ENCODE results near the gene LSM14A. TPM values are rescaled to one million over a fixed set of nuclear protein-coding genes. Genes with fewer than 3 reads are reported as not detected.

Gene LSM14A
- polyA plus RNA-seq, 3 donors: 73.2 to 91.8 (median 82.7) TPM

DNA sequence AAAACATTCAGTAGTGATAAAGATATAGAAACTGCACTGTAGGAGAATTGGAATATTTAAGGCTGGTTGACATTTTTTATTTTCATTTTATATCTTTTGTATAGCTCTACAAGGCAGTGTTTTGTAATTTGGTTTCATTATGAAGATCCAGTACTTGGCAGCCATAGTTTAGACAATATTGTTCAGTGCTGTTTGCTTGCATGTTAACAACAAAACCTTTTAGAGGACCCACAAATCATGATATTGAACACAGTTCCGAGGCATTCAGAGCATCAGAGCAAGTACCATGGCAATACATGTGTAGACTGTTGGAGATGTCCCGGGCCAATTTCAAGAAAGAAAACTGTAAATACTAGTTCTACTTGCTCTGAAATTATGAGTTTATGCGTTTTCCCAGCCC lies 56.5 kb downstream of the LSM14A start:
- 100% methylated on average over 2 of the region's 3 CpGs for WGBS (ENCODE audit: insufficient coverage)
- H3K27ac Mint-ChIP-seq: peak overlapping the region in 1 of 7 donors; percentile 11

DNA sequence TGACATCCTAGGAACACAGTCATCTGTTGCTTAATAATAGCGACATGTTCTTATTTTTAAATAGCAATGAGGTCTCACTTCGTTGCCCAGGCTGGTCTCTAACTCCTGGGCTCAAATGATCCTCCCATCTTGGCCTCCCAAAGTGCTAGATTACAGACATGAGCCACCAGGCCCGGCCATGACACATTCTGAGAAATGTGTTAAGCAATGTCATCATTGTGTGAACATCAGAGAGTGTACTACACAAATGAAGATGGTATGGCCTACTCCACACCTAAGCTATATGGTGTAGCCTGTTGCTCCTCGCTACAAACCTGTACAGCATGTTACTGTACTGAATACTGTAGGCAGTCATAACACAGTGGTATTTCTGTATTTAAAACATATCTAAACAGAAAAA lies 57.4 kb downstream of the LSM14A start:
- peaks cover 49 to 65% of the 10 kb centered on the region in 2 donors for H3K36me3 ChIP-seq (replicated peaks in 1 of 2; ENCODE audit: control insufficient read depth in 1 of 2, insufficient read depth in 2 of 2, low read length in 2 of 2)
- no peaks in the 10 kb centered on the region for H3K27me3 ChIP-seq (ENCODE audit: control insufficient read depth in 2 of 2, insufficient read depth in 2 of 2, low read length in 2 of 2)
- Mint-ChIP-seq H3K9me3 (no peaks in the 10 kb centered on the region), H3K36me3 (peaks cover 52 to 69% of the 10 kb centered on the region in 2 donors), H3K4me1 (peaks cover 8% of the 10 kb centered on the region), H3K27ac (peak overlapping the region in 1 of 7 donors; percentile 47), H3K27me3 (ENCODE audit: low read depth in 3 of 3) (no peaks in the 10 kb centered on the region), H3K4me3 (no peak overlapping the region)
- no peaks in the 10 kb centered on the region for H3K79me2 ChIP-seq (ENCODE audit: insufficient read depth, low read length)
- peaks cover 26% of the 10 kb centered on the region for H4K20me1 ChIP-seq (ENCODE audit: insufficient read depth, low read length)
- intact Hi-C loops (cut with micrococcal nuclease): no loop called here
- TF ChIP-seq, protein P1, sequence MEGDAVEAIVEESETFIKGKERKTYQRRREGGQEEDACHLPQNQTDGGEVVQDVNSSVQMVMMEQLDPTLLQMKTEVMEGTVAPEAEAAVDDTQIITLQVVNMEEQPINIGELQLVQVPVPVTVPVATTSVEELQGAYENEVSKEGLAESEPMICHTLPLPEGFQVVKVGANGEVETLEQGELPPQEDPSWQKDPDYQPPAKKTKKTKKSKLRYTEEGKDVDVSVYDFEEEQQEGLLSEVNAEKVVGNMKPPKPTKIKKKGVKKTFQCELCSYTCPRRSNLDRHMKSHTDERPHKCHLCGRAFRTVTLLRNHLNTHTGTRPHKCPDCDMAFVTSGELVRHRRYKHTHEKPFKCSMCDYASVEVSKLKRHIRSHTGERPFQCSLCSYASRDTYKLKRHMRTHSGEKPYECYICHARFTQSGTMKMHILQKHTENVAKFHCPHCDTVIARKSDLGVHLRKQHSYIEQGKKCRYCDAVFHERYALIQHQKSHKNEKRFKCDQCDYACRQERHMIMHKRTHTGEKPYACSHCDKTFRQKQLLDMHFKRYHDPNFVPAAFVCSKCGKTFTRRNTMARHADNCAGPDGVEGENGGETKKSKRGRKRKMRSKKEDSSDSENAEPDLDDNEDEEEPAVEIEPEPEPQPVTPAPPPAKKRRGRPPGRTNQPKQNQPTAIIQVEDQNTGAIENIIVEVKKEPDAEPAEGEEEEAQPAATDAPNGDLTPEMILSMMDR (IDR thresholded peaks at IDR 0.05): no peak
- no peak overlapping the region for H2AFZ ChIP-seq (ENCODE audit: insufficient read depth, low read depth, low read length, poor library complexity, severe bottlenecking)
- DNase-seq: no peak
- no peak overlapping the region for H3K4me3 ChIP-seq (replicated peaks in 1 of 3; ENCODE audit: low read depth in 2 of 3, low read length in 3 of 3)
- no peaks in the 10 kb centered on the region for H3K9me3 ChIP-seq (replicated peaks in 1 of 2; ENCODE audit: control insufficient read depth in 1 of 2, insufficient read depth in 1 of 2, low read length in 2 of 2)
- WGBS (ENCODE audit: insufficient coverage): 97% methylated on average over 3 of the region's 4 CpGs
- H3K4me1 ChIP-seq (ENCODE audit: control insufficient read depth in 1 of 2, insufficient read depth in 2 of 2, low read length in 2 of 2): no peaks in the 10 kb centered on the region
- H3K9ac ChIP-seq (ENCODE audit: insufficient read depth, low read length, poor library complexity, severe bottlenecking): no peak overlapping the region
- H3K4me2 ChIP-seq (replicated peaks; ENCODE audit: extremely low read depth, low read length, poor library complexity, severe bottlenecking): no peak overlapping the region
- no peak overlapping the region for H3K27ac ChIP-seq (ENCODE audit: low read depth in 1 of 2, low read length in 2 of 2)

More for the DNA sequence above, 56.5 kb downstream of the LSM14A start:
- Histone ChIP-seq H2AFZ (ENCODE audit: insufficient read depth, low read depth, low read length, poor library complexity, severe bottlenecking) (no peak overlapping the region), H4K20me1 (ENCODE audit: insufficient read depth, low read length) (peaks cover 36% of the 10 kb centered on the region), H3K27me3 (ENCODE audit: control insufficient read depth in 2 of 2, insufficient read depth in 2 of 2, low read length in 2 of 2) (no peaks in the 10 kb centered on the region), H3K4me1 (ENCODE audit: control insufficient read depth in 1 of 2, insufficient read depth in 2 of 2, low read length in 2 of 2) (no peaks in the 10 kb centered on the region), H3K4me3 (replicated peaks in 1 of 3; ENCODE audit: low read depth in 2 of 3, low read length in 3 of 3) (no peak overlapping the region), H3K4me2 (replicated peaks; ENCODE audit: extremely low read depth, low read length, poor library complexity, severe bottlenecking) (no peak overlapping the region), H3K36me3 (replicated peaks in 1 of 2; ENCODE audit: control insufficient read depth in 1 of 2, insufficient read depth in 2 of 2, low read length in 2 of 2) (peaks cover 56 to 75% of the 10 kb centered on the region in 2 donors), H3K9me3 (replicated peaks in 1 of 2; ENCODE audit: control insufficient read depth in 1 of 2, insufficient read depth in 1 of 2, low read length in 2 of 2) (no peaks in the 10 kb centered on the region), H3K79me2 (ENCODE audit: insufficient read depth, low read length) (no peaks in the 10 kb centered on the region), H3K27ac (ENCODE audit: low read depth in 1 of 2, low read length in 2 of 2) (no peak overlapping the region), H3K9ac (ENCODE audit: insufficient read depth, low read length, poor library complexity, severe bottlenecking) (no peak overlapping the region)
- Mint-ChIP-seq H3K27me3 (ENCODE audit: low read depth in 3 of 3) (no peaks in the 10 kb centered on the region), H3K4me1 (peaks cover 10% of the 10 kb centered on the region), H3K9me3 (no peaks in the 10 kb centered on the region), H3K36me3 (peaks cover 59 to 75% of the 10 kb centered on the region in 2 donors), H3K4me3 (no peak overlapping the region)
- intact Hi-C loops (cut with micrococcal nuclease): no loop called here
- TF ChIP-seq, protein P1 (IDR thresholded peaks at IDR 0.05): no peak
- no peak for DNase-seq

All from CD14-positive monocyte (primary cell).